Caco-2 (cell line): ENCODE measurements around the gene COMMD9. TPM values are rescaled to one million over a fixed set of nuclear protein-coding genes. Genes with fewer than 3 reads are reported as not detected.
A peak's percentile ranks its signal among the peaks of the same experiment; 100 is the strongest.

Experiments used
- Bru-seq: library from RNA; stranded (reverse); fragments of 400-500 nt; gene quantifications from one replicate; lab custom pipeline; 2021; lab: Mats Ljungman, UMichigan
- BruChase-seq, 2 experiments: library from RNA; stranded (reverse); fragments of 400-500 nt; gene quantifications; one replicate each; lab custom pipeline; 2021; lab: Mats Ljungman, UMichigan
- BruUV-seq: library from RNA; stranded (reverse); fragments of 400-500 nt; replicated peaks from 2 replicates; lab custom pipeline; 2021; lab: Mats Ljungman, UMichigan
- CTCF ChIA-PET: fragments of 300-600 bp; sonication (Branson Sonifier 250); formaldehyde crosslinking; loops from one replicate; lab custom pipeline; 2022; ENCODE audit warnings: antibody characterized with exemption; lab: Charles Lee
- POLR2A ChIA-PET: fragments of 300-600 bp; sonication (Branson Sonifier 250); formaldehyde crosslinking; loops from one replicate; lab custom pipeline; 2022; ENCODE audit warnings: antibody characterized with exemption; lab: Charles Lee
- DNase-seq, 2 experiments: peaks; one replicate each; pipeline versions ENCODE4 v3.0.0 to v3.0.0-alpha.2; 2020 to 2022
- H3K27me3 ChIP-seq: replicated peaks from 2 replicates; pipeline ENCODE4 v1.6.0; 2011; ENCODE audit warnings: low read length; ENCODE audit not compliant: control insufficient read depth, insufficient read depth
- H3K36me3 ChIP-seq: 2 replicates; pipeline ENCODE4 v1.5.1; 2011; ENCODE audit warnings: low read length; ENCODE audit not compliant: control insufficient read depth, insufficient read depth
- H3K4me1 ChIP-seq: fragments of 250-450 bp; sonication (Bioruptor Pico); 2 replicates; pipeline ENCODE4 v1.5.1; 2020; ENCODE audit warnings: mild to moderate bottlenecking
- H3K4me3 ChIP-seq: 2 replicates; pipeline ENCODE4 v1.5.1; 2011; ENCODE audit warnings: low read depth, mild to moderate bottlenecking, control low read depth, low read length
- H3K9me3 ChIP-seq: fragments of 250-450 bp; sonication (Bioruptor Pico); 2 replicates; pipeline ENCODE4 v1.5.1; 2020; ENCODE audit warnings: mild to moderate bottlenecking, moderate library complexity
- H3K27ac Mint-ChIP-seq: one replicate; pipeline ENCODE4 v1.8.0; 2022; ENCODE audit warnings: mixed read lengths; ENCODE audit not compliant: unreplicated experiment
- H3K27me3 Mint-ChIP-seq: one replicate; pipeline ENCODE4 v1.8.0; 2022; ENCODE audit warnings: mixed read lengths; ENCODE audit not compliant: insufficient read depth, unreplicated experiment
- H3K36me3 Mint-ChIP-seq: one replicate; pipeline ENCODE4 v1.8.0; 2022; ENCODE audit warnings: mild to moderate bottlenecking, mixed read lengths; ENCODE audit not compliant: insufficient read depth, unreplicated experiment
- H3K4me1 Mint-ChIP-seq: one replicate; pipeline ENCODE4 v1.8.0; 2022; ENCODE audit warnings: low read depth, mixed read lengths; ENCODE audit not compliant: unreplicated experiment
- H3K4me3 Mint-ChIP-seq: one replicate; pipeline ENCODE4 v1.8.0; 2022; ENCODE audit warnings: mild to moderate bottlenecking, moderate library complexity, mixed read lengths; ENCODE audit not compliant: unreplicated experiment
- H3K9me3 Mint-ChIP-seq: one replicate; pipeline ENCODE4 v1.8.0; 2022; ENCODE audit warnings: mixed read lengths; ENCODE audit not compliant: unreplicated experiment
- CTCF ChIP-seq, 2 experiments: fragments of 200-600 bp in 1 of 2; IDR thresholded peaks; 1 replicate in 1 of 2; 2 replicates in 1 of 2; pipeline versions ENCODE4 v1.5.1 to v1.8.0; 2011 to 2022; ENCODE audit warnings: antibody characterized with exemption in 1 of 2, control low read depth in 1 of 2, inconsistent platforms in 1 of 2, low read depth in 1 of 2, low read length in 1 of 2, mild to moderate bottlenecking in 1 of 2, moderate library complexity in 1 of 2; ENCODE audit not compliant: insufficient read depth in 1 of 2, severe bottlenecking in 1 of 2, unreplicated experiment in 1 of 2
- intact Hi-C: fragments of 100-400 bp; cut with micrococcal nuclease; formaldehyde crosslinking; loops from one replicate; pipeline ENCODE4 v1.10.0; 2022; ENCODE audit not compliant: unreplicated experiment
- long read RNA-seq: library from polyadenylated mRNA; stranded (forward); transcript quantifications from one replicate; pipeline ENCODE4 v2.0.0, GENCODE V29; 2022
- total RNA-seq: library from RNA; stranded (reverse); gene quantifications from 2 replicates; pipeline ENCODE4 v1.2.3, GENCODE V29; 2022

COMMD9 gene
- 46.9 and 48.7 TPM in 2 replicates for total RNA-seq
- percentile 64 among the genes with signal in this experiment for Bru-seq, nascent RNA
- percentile 57 among the genes with signal in this experiment for BruChase-seq, experiment 1, labeled RNA remaining after a 2-hour chase
- percentile 62 among the genes with signal in this experiment for BruChase-seq, experiment 2, labeled RNA remaining after a 6-hour chase
- long read RNA-seq, transcript COMMD9-201 (6 exons, 2,954 nt) = major isoform, 97 of 112 reads
- long read RNA-seq, transcript COMMD9-203 (5 exons, 917 nt) = minor isoform, 5 of 112 reads
- long read RNA-seq, partial matches to known transcripts = 0 of 112 reads
- long read RNA-seq, other reads (novel, unspliced or antisense) = 9 of 112 reads

- H3K4me3 Mint-ChIP-seq = peak within 1 kb of the TSS; percentile 86
- H3K27ac Mint-ChIP-seq = peak within 1 kb of the TSS; percentile 82
- peaks cover 15% of the 10 kb centered on the region for H3K4me1 Mint-ChIP-seq
- CTCF ChIA-PET = interaction anchor here (1.0 to 1.5 kb wide), 3 partner anchors 23 to 189 kb away, joined by 3 to 5 read pairs (median 3); no protein-coding TSS in a partner anchor
- Histone ChIP-seq H3K9me3 (no peaks in the 10 kb centered on the region), H3K27me3 (no peaks in the 10 kb centered on the region), H3K4me1 (no peaks in the 10 kb centered on the region), H3K4me3 (peak within 1 kb of the TSS; percentile 47), H3K36me3 (no peaks in the 10 kb centered on the region)
- no peaks in the 10 kb centered on the region for H3K9me3 Mint-ChIP-seq
- H3K36me3 Mint-ChIP-seq = peaks cover 9% of the 10 kb centered on the region
- TF ChIP-seq CTCF (IDR thresholded peaks at IDR 0.05; ENCODE audit: insufficient read depth in 1 of 2, low read depth in 1 of 2, low read length in 1 of 2, severe bottlenecking in 1 of 2, unreplicated experiment in 1 of 2) = no peak
- peak; percentile 94 to 95 for DNase-seq
- peaks cover 9% of the 10 kb centered on the region for H3K27me3 Mint-ChIP-seq
- POLR2A ChIA-PET = no interaction called here
- intact Hi-C loops = no loop called here
- no TSS peak for BruUV-seq
Observed at GRCh38 chr11:36289226-36289852, at the start of gene COMMD9. Gene COMMD9, minus strand, starts transcription at chr11:36289424. Its CDS starts 12 bp downstream, at chr11:36289412.

DNA sequence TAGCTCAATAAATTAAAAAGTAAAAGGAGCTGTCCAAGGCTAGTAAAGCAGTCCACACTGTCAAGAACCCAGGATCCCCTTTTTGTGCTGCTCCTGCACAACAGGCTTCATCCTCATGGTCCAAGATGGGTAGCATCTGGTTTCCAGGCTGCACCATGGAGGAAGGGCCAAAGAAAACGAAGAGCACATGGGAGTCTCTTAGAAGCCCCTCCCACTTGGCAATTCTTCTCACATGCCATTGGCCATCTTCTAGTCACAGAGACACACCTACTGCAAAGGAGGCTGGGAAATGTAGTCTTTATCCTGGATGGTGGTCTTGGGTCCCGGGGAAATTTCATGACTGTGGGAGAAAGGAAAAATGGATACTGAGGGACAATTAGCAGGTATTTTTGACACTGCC is 44.7 kb upstream of the COMMD9 start:
- CTCF ChIA-PET = no interaction called here
- no peaks in the 10 kb centered on the region for H3K36me3 ChIP-seq
- H3K27me3 Mint-ChIP-seq = peaks cover 10% of the 10 kb centered on the region
- no peak overlapping the region for H3K4me3 Mint-ChIP-seq
- H3K9me3 Mint-ChIP-seq = no peaks in the 10 kb centered on the region
- H3K27ac Mint-ChIP-seq = no peak overlapping the region
- DNase-seq = peak in 1 of 2 experiments; percentile 10
- H3K4me1 ChIP-seq = no peaks in the 10 kb centered on the region
- no peak overlapping the region for H3K4me3 ChIP-seq
- no peak for TF ChIP-seq CTCF (IDR thresholded peaks at IDR 0.05; ENCODE audit: insufficient read depth in 1 of 2, low read depth in 1 of 2, low read length in 1 of 2, severe bottlenecking in 1 of 2, unreplicated experiment in 1 of 2)
- POLR2A ChIA-PET = no interaction called here
- intact Hi-C loops = no loop called here
- no TSS peak for BruUV-seq
- H3K4me1 Mint-ChIP-seq = no peaks in the 10 kb centered on the region
- no peaks in the 10 kb centered on the region for H3K9me3 ChIP-seq
- no peaks in the 10 kb centered on the region for H3K36me3 Mint-ChIP-seq
- no peaks in the 10 kb centered on the region for H3K27me3 ChIP-seq

- H3K4me3 ChIP-seq = no peak overlapping the region
- no peaks in the 10 kb centered on the region for H3K4me1 Mint-ChIP-seq
- no peaks in the 10 kb centered on the region for H3K36me3 Mint-ChIP-seq
- ChIA-PET POLR2A (no interaction called here), CTCF (no interaction called here)
- H3K4me1 ChIP-seq = no peaks in the 10 kb centered on the region
- H3K27me3 ChIP-seq = no peaks in the 10 kb centered on the region
- peaks cover 10% of the 10 kb centered on the region for H3K27me3 Mint-ChIP-seq
- no peaks in the 10 kb centered on the region for H3K9me3 ChIP-seq
- TF ChIP-seq CTCF (IDR thresholded peaks at IDR 0.05; ENCODE audit: insufficient read depth in 1 of 2, low read depth in 1 of 2, low read length in 1 of 2, severe bottlenecking in 1 of 2, unreplicated experiment in 1 of 2) = no peak
- intact Hi-C loops = no loop called here
- H3K4me3 Mint-ChIP-seq = no peak overlapping the region
- H3K9me3 Mint-ChIP-seq = no peaks in the 10 kb centered on the region
- BruUV-seq = no TSS peak
- no peaks in the 10 kb centered on the region for H3K36me3 ChIP-seq
- DNase-seq = no peak
- H3K27ac Mint-ChIP-seq = no peak overlapping the region
Observed at GRCh38 chr11:36333468-36333867, 44.2 kb upstream of the COMMD9 start.
